Measurements from ENCODE around the gene KLHL42. TPM values are rescaled to one million over a fixed set of nuclear protein-coding genes. Genes with fewer than 3 reads are reported as not detected.

Gene KLHL42
- total and polyA plus RNA-seq, 10 of the 15 experiments (the other 5 are each of a cell fraction or from before 2014, with no cell fraction given), result 2.1 to 18.2 (median 13.1) TPM

DNA sequence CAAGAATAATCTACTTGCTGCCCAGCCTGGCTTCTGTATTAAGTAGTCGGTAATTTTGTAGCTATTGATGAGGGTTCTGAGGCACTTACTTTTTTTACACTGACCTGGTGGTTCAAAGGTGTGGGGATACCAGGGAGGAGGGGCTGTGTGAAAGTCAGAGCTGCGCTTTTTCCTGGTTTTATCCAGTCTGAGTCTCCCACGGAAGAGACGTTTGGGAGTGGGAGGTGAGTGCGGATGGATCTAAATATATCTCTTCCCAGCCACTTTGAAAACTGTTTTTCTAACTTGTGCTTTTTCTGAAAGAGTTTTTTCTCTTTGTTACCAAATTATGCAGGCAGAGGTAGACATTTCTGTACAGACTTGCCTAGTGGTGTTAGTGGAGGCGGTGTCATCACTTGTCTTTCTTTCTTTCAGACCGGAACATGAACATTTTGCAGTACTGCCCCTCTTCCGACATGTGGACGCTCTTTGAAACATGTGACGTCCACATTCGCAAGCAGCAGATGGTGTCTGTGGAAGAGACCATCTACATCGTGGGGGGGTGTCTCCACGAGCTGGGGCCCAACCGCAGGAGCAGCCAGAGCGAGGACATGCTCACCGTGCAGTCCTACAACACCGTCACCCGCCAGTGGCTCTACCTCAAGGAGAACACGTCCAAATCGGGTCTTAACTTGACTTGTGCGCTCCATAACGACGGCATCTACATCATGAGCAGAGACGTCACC is 17.4 kb downstream of the KLHL42 start:
- ChIA-PET RAD21 (ENCODE audit: unreplicated experiment) (interaction anchor here (0.5 kb wide), 1 partner anchor 10 kb away, joined by 3 read pairs; no protein-coding TSS in a partner anchor), CTCF (no interaction called here), SMC1A (ENCODE audit: uncharacterized antibody, unreplicated experiment) (no interaction called here), POLR2A (no interaction called here)
- H3K36me3 ChIP-seq (ENCODE audit: control insufficient read depth in 2 of 2, insufficient read depth in 2 of 2, low read length in 1 of 2), result peaks cover 0 to 28% of the 10 kb centered on the region in 2 experiments; a peak in 3 of 4 replicates
- in situ Hi-C loops (cut with MboI), result no loop called here
- H3K9me3 ChIP-seq (replicated peaks; ENCODE audit: control insufficient read depth, insufficient read depth, low read length), result no peaks in the 10 kb centered on the region
- WGBS (ENCODE audit: insufficient coverage, insufficient replicate concordance, low lambda C conversion rate, missing lambda C conversion rate), result 98% methylated on average over 24 of the region's 24 CpGs
- H3K4me2 ChIP-seq (ENCODE audit: control insufficient read depth, insufficient read depth), result no peak overlapping the region
- DNase-seq (ENCODE audit: low read depth, low spot score) (no peak), ATAC-seq (no peak), FAIRE-seq (no peak)
- BruUV-seq (replicated peaks), result no TSS peak
- no peak overlapping the region for H3K27ac ChIP-seq (ENCODE audit: control insufficient read depth, insufficient read depth)
- no peak overlapping the region for H3K4me3 ChIP-seq
- H4K20me1 ChIP-seq (ENCODE audit: control insufficient read depth, insufficient read depth), result no peaks in the 10 kb centered on the region
- no peaks in the 10 kb centered on the region for H3K79me2 ChIP-seq (ENCODE audit: control insufficient read depth, insufficient read depth, low read length)
- no peaks in the 10 kb centered on the region for H3K4me1 ChIP-seq (ENCODE audit: control insufficient read depth, insufficient read depth, low read length)
- no peak overlapping the region for H3K9ac ChIP-seq (ENCODE audit: control insufficient read depth, insufficient read depth, low read length)
- H2AFZ ChIP-seq (ENCODE audit: control insufficient read depth, low read depth, low read length), result no peak overlapping the region
- no peaks in the 10 kb centered on the region for H3K27me3 ChIP-seq (replicated peaks in 1 of 2; ENCODE audit: control insufficient read depth in 2 of 2, insufficient read depth in 2 of 2, low read length in 1 of 2)
- TF ChIP-seq RUNX3 (IDR thresholded peaks at IDR 0.05; ENCODE audit: low read length) (no peak), SMAD5 (IDR thresholded peaks at IDR 0.05; ENCODE audit: low read depth) (no peak), SRF (IDR thresholded peaks at IDR 0.05; ENCODE audit: low read depth in 2 of 2, low read length in 2 of 2) (no peak), HDAC2 (IDR thresholded peaks at IDR 0.05) (no peak), POU2F2 (IDR thresholded peaks at IDR 0.05; ENCODE audit: borderline replicate concordance, low read depth, low read length) (no peak), LARP7 (IDR thresholded peaks at IDR 0.05) (no peak), POLR2AphosphoS2 (IDR thresholded peaks at IDR 0.05; ENCODE audit: low read depth, low read length) (no peak), NR2F1 (conservative IDR thresholded peaks at IDR 0.05) (no peak), SIN3A (IDR thresholded peaks at IDR 0.05; ENCODE audit: low read depth, low read length) (no peak), SP1 (IDR thresholded peaks at IDR 0.05; ENCODE audit: low read depth, low read length) (no peak), BMI1 (IDR thresholded peaks at IDR 0.05; ENCODE audit: borderline replicate concordance) (no peak), YY1 (IDR thresholded peaks at IDR 0.05; ENCODE audit: low read depth, low read length) (no peak), GABPA (IDR thresholded peaks at IDR 0.05; ENCODE audit: low read depth) (no peak), EGR1 (IDR thresholded peaks at IDR 0.05; ENCODE audit: borderline replicate concordance in 1 of 2, low read depth in 2 of 2, low read length in 2 of 2) (no peak), NFIC (IDR thresholded peaks at IDR 0.05; ENCODE audit: low read depth, low read length) (no peak), IKZF2 (IDR thresholded peaks at IDR 0.05) (no peak)
- TF ChIP-seq, protein P1, sequence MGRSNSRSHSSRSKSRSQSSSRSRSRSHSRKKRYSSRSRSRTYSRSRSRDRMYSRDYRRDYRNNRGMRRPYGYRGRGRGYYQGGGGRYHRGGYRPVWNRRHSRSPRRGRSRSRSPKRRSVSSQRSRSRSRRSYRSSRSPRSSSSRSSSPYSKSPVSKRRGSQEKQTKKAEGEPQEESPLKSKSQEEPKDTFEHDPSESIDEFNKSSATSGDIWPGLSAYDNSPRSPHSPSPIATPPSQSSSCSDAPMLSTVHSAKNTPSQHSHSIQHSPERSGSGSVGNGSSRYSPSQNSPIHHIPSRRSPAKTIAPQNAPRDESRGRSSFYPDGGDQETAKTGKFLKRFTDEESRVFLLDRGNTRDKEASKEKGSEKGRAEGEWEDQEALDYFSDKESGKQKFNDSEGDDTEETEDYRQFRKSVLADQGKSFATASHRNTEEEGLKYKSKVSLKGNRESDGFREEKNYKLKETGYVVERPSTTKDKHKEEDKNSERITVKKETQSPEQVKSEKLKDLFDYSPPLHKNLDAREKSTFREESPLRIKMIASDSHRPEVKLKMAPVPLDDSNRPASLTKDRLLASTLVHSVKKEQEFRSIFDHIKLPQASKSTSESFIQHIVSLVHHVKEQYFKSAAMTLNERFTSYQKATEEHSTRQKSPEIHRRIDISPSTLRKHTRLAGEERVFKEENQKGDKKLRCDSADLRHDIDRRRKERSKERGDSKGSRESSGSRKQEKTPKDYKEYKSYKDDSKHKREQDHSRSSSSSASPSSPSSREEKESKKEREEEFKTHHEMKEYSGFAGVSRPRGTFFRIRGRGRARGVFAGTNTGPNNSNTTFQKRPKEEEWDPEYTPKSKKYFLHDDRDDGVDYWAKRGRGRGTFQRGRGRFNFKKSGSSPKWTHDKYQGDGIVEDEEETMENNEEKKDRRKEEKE (IDR thresholded peaks at IDR 0.05), result no peak
- TF ChIP-seq, protein P2, sequence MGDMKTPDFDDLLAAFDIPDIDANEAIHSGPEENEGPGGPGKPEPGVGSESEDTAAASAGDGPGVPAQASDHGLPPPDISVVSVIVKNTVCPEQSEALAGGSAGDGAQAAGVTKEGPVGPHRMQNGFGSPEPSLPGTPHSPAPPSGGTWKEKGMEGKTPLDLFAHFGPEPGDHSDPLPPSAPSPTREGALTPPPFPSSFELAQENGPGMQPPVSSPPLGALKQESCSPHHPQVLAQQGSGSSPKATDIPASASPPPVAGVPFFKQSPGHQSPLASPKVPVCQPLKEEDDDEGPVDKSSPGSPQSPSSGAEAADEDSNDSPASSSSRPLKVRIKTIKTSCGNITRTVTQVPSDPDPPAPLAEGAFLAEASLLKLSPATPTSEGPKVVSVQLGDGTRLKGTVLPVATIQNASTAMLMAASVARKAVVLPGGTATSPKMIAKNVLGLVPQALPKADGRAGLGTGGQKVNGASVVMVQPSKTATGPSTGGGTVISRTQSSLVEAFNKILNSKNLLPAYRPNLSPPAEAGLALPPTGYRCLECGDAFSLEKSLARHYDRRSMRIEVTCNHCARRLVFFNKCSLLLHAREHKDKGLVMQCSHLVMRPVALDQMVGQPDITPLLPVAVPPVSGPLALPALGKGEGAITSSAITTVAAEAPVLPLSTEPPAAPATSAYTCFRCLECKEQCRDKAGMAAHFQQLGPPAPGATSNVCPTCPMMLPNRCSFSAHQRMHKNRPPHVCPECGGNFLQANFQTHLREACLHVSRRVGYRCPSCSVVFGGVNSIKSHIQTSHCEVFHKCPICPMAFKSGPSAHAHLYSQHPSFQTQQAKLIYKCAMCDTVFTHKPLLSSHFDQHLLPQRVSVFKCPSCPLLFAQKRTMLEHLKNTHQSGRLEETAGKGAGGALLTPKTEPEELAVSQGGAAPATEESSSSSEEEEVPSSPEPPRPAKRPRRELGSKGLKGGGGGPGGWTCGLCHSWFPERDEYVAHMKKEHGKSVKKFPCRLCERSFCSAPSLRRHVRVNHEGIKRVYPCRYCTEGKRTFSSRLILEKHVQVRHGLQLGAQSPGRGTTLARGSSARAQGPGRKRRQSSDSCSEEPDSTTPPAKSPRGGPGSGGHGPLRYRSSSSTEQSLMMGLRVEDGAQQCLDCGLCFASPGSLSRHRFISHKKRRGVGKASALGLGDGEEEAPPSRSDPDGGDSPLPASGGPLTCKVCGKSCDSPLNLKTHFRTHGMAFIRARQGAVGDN (IDR thresholded peaks at IDR 0.05), result no peak
- intact Hi-C loops (cut with micrococcal nuclease; ENCODE audit: unreplicated experiment), result no loop called here
